OCI-LY1 (cell line): ENCODE results near the gene TRIM56.
A peak's percentile ranks its signal among the peaks of the same experiment; 100 is the strongest.

Source experiments
- H2AFZ ChIP-seq: fragments of 200-600 bp; sonication (generic), shearing (Covaris generic); 2 replicates; pipeline ENCODE4 v1.6.0; 2014; ENCODE audit warnings: antibody characterized with exemption, mild to moderate bottlenecking, low read length
- H3F3A ChIP-seq: fragments of 200-600 bp; sonication (generic), shearing (Covaris generic); 2 replicates; pipeline ENCODE4 v1.6.0; 2014; ENCODE audit warnings: mild to moderate bottlenecking, antibody characterized with exemption, low read length, moderate library complexity; ENCODE audit not compliant: insufficient read depth
- H3K27ac ChIP-seq: fragments of 200-600 bp; sonication (generic); 2 replicates; pipeline ENCODE4 v1.5.1; 2014; ENCODE audit warnings: low read length, mixed run types, mild to moderate bottlenecking, low read depth; ENCODE audit not compliant: poor library complexity, severe bottlenecking
- H3K27me3 ChIP-seq: fragments of 200-600 bp; sonication (generic); 2 replicates; pipeline ENCODE4 v1.6.0; 2014; ENCODE audit warnings: antibody characterized with exemption, mild to moderate bottlenecking, low read length, moderate library complexity; ENCODE audit not compliant: insufficient read depth
- H3K36me3 ChIP-seq: fragments of 200-600 bp; sonication (generic); 2 replicates; pipeline ENCODE4 v1.6.1; 2014; ENCODE audit warnings: mild to moderate bottlenecking, antibody characterized with exemption, low read length, moderate library complexity, mixed read lengths; ENCODE audit not compliant: insufficient read depth
- H3K4me1 ChIP-seq: fragments of 200-600 bp; sonication (generic); 2 replicates; pipeline ENCODE4 v1.5.1; 2014; ENCODE audit warnings: mild to moderate bottlenecking, low read length, moderate library complexity; ENCODE audit not compliant: insufficient read depth, severe bottlenecking
- H3K4me2 ChIP-seq: fragments of 200-600 bp; sonication (generic), shearing (Covaris generic); 2 replicates; pipeline ENCODE4 v1.6.1; 2014; ENCODE audit warnings: low read length
- H3K4me3 ChIP-seq: fragments of 200-600 bp; sonication (generic); 2 replicates; pipeline ENCODE4 v1.5.1; 2014; ENCODE audit warnings: low read length, low read depth, mild to moderate bottlenecking, mixed read lengths; ENCODE audit not compliant: poor library complexity, severe bottlenecking
- H3K79me2 ChIP-seq: fragments of 200-600 bp; shearing (Covaris generic); 2 replicates; pipeline ENCODE4 v1.6.1; 2016; ENCODE audit warnings: mixed run types, low read length, mixed read lengths; ENCODE audit not compliant: insufficient read depth
- H3K9ac ChIP-seq: fragments of 200-600 bp; sonication (generic), shearing (Covaris generic); 2 replicates; pipeline ENCODE4 v1.6.1; 2014; ENCODE audit warnings: mild to moderate bottlenecking, low read length, mixed read lengths
- H3K9me2 ChIP-seq: fragments of 200-600 bp; sonication (generic), shearing (Covaris generic); 2 replicates; pipeline ENCODE4 v1.6.1; 2014; ENCODE audit warnings: low read depth, mild to moderate bottlenecking, low read length, mixed read lengths
- H3K9me3 ChIP-seq: fragments of 200-600 bp; shearing (Covaris generic); 2 replicates; pipeline ENCODE4 v1.6.1; 2014; ENCODE audit warnings: low read length, mixed read lengths
- H4K20me1 ChIP-seq: fragments of 200-600 bp; sonication (generic), shearing (Covaris generic); 2 replicates; pipeline ENCODE4 v1.6.0; 2016; ENCODE audit warnings: mild to moderate bottlenecking, low read length; ENCODE audit not compliant: insufficient read depth
- EZH2 ChIP-seq: fragments of 200-600 bp; sonication (generic), shearing (Covaris generic); IDR thresholded peaks from 2 replicates; pipeline ENCODE4 v1.8.0; 2017; ENCODE audit warnings: borderline replicate concordance, mixed run types, mild to moderate bottlenecking, antibody characterized with exemption, low read length, moderate library complexity, mixed read lengths
- TF ChIP-seq, protein P1 (sequence below): fragments of 200-600 bp; sonication (generic), shearing (Covaris generic); IDR thresholded peaks from 2 replicates; pipeline ENCODE4 v1.5.1; 2017; ENCODE audit warnings: mild to moderate bottlenecking, antibody characterized with exemption, low read length, moderate library complexity, mixed read lengths

Gene TRIM56

DNA sequence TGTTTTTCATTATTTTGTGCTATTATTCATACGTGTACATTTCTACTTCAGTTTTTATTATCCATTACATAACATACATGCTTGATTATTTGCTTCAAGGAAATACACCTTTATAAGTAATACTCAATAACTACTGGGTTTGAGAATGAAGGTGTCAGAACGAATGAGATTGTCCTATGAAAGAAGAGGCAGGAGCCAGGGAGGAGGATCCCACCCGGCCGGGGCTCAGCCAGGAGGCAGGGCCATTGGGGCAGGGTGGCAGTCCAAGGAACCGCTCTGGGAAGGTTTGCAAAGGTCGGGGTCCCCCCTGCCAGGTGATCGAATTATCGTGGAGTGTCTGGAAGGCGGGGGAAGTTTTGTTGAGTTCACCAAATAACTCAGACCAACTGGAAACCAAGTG lies 9.1 kb downstream of the TRIM56 start:
- Histone ChIP-seq H3K9me3 (no peaks in the 10 kb centered on the region), H3K4me3 (no peak overlapping the region), H3K36me3 (peaks cover 13% of the 10 kb centered on the region), H3F3A (no peaks in the 10 kb centered on the region), H3K79me2 (no peaks in the 10 kb centered on the region), H3K9ac (no peak overlapping the region), H3K27ac (no peak overlapping the region), H3K4me2 (no peak overlapping the region), H3K27me3 (no peaks in the 10 kb centered on the region), H3K9me2 (no peaks in the 10 kb centered on the region), H2AFZ (no peak overlapping the region), H3K4me1 (no peaks in the 10 kb centered on the region), H4K20me1 (no peaks in the 10 kb centered on the region)
- TF ChIP-seq EZH2 = no peak
- TF ChIP-seq, protein P1, sequence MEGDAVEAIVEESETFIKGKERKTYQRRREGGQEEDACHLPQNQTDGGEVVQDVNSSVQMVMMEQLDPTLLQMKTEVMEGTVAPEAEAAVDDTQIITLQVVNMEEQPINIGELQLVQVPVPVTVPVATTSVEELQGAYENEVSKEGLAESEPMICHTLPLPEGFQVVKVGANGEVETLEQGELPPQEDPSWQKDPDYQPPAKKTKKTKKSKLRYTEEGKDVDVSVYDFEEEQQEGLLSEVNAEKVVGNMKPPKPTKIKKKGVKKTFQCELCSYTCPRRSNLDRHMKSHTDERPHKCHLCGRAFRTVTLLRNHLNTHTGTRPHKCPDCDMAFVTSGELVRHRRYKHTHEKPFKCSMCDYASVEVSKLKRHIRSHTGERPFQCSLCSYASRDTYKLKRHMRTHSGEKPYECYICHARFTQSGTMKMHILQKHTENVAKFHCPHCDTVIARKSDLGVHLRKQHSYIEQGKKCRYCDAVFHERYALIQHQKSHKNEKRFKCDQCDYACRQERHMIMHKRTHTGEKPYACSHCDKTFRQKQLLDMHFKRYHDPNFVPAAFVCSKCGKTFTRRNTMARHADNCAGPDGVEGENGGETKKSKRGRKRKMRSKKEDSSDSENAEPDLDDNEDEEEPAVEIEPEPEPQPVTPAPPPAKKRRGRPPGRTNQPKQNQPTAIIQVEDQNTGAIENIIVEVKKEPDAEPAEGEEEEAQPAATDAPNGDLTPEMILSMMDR = no peak

DNA sequence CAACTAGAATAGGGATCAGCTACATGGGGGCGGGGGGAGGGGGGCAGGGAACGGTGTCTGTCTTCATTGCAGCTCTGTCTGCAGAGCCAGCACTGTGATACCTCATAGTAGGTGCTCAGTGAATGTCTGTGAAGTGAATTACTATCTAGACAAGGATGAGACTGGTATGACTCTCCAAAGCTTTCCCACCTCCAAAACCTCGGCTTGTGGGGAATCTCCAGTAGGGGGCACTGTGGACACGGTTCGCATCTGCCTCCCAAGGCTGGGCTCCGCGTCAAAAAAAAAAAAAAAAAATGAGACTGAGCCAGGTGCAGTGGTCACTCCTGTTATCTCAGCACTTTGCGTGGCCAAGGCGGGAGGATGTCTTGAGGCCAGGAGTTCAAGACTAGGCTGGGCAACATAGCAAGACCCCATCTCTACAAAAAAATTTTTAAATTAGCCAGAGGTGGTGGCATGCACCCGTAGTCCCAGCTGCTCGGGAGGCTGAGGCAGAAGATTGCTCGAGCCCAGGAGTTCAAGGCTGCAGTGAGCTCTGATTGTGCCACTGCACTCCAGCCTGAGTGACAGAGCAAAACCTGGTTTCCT lies 9.6 kb downstream of the TRIM56 start:
- no peak overlapping the region for H3K27ac ChIP-seq
- H3K4me3 ChIP-seq = no peak overlapping the region
- H4K20me1 ChIP-seq = no peaks in the 10 kb centered on the region
- H3K9ac ChIP-seq = no peak overlapping the region
- no peak overlapping the region for H2AFZ ChIP-seq
- H3K36me3 ChIP-seq = peaks cover 11% of the 10 kb centered on the region
- no peak overlapping the region for H3K4me2 ChIP-seq
- H3K9me3 ChIP-seq = no peaks in the 10 kb centered on the region
- H3K27me3 ChIP-seq = no peaks in the 10 kb centered on the region; the same call in 1 of the 2 replicates
- H3K9me2 ChIP-seq = no peaks in the 10 kb centered on the region
- TF ChIP-seq, protein P1 = peak; percentile 80
- no peak for TF ChIP-seq EZH2
- no peaks in the 10 kb centered on the region for H3K79me2 ChIP-seq
- no peaks in the 10 kb centered on the region for H3F3A ChIP-seq
- H3K4me1 ChIP-seq = no peaks in the 10 kb centered on the region

DNA sequence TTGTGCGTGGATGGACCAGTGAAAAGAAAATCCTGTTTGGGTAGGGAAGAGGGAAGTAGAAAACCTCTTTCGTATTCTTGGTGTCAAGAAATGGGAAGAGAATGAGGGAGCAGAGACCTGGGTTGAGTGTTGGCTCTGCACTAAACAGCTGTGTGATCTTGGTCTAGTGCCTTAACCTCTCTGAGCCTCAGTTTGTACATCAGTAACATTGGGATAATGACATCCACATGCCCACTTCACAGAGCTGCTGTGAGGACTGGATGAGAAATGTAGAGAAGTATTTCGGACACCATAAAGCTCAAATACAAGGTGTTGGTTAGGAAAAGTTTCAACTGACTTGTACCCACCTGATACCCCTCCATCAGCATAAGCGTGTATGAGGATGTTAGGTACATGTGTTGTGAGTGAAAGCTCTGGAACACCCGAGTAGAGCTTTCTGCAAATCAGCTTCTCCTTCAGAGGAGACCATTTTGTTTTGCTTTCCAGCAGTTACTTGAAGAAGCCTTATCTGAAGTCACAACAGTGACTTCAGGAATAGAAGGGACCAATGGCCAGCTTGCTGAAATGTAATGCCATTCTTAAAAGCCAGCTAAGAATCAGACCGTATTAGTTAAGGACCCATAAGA lies 11.2 kb downstream of the TRIM56 start:
- H3K9ac ChIP-seq = no peak overlapping the region
- no peak overlapping the region for H3K4me3 ChIP-seq
- no peaks in the 10 kb centered on the region for H3K9me2 ChIP-seq
- H2AFZ ChIP-seq = no peak overlapping the region
- no peak overlapping the region for H3K27ac ChIP-seq
- no peaks in the 10 kb centered on the region for H4K20me1 ChIP-seq
- H3K4me1 ChIP-seq = no peaks in the 10 kb centered on the region
- no peaks in the 10 kb centered on the region for H3F3A ChIP-seq
- peaks cover 5% of the 10 kb centered on the region; the same call in 1 of the 2 replicates for H3K27me3 ChIP-seq
- 0 out of 2 replicates have a peak, but pooled peaks cover under 1% of the 10 kb centered on the region for H3K36me3 ChIP-seq
- TF ChIP-seq, protein P1 = no peak
- TF ChIP-seq EZH2 = no peak
- no peaks in the 10 kb centered on the region for H3K79me2 ChIP-seq
- no peak overlapping the region for H3K4me2 ChIP-seq
- H3K9me3 ChIP-seq = no peaks in the 10 kb centered on the region
